Cardiac muscle cell (in vitro differentiated cells and primary cell): Measurements from ENCODE around the gene CCHCR1. TPM values are rescaled to one million over a fixed set of nuclear protein-coding genes. Genes with fewer than 3 reads are reported as not detected.
"Not testable (repeated sequence)": the region's sequence is repeated elsewhere in the genome, so short reads cannot be mapped to it uniquely, and the experiment has no call there.

Experiments
- DNase-seq, 2 donors: peaks; one replicate each; pipeline versions ENCODE4 v3.0.0 to v3.0.0-alpha.2; 2010 to 2017; ENCODE audit warnings: low read depth in 1 of 2, low spot score in 1 of 2
- H3K27ac ChIP-seq: fragments of 200-600 bp; sonication (generic); 2 replicates; pipeline ENCODE4 v1.5.1; 2016
- H3K27me3 ChIP-seq: fragments of 200-600 bp; sonication (generic); 2 replicates; pipeline ENCODE4 v1.6.0; 2016; ENCODE audit warnings: control low read depth
- H3K36me3 ChIP-seq: fragments of 200-600 bp; sonication (generic); 2 replicates; pipeline ENCODE4 v1.5.1; 2016; ENCODE audit warnings: control low read depth
- H3K4me1 ChIP-seq: fragments of 200-600 bp; sonication (generic); 2 replicates; pipeline ENCODE4 v1.8.1; 2017; ENCODE audit warnings: low read depth, mild to moderate bottlenecking, mixed run types
- H3K4me3 ChIP-seq: fragments of 200-600 bp; sonication (generic); 2 replicates; pipeline ENCODE4 v1.5.1; 2016; ENCODE audit warnings: mild to moderate bottlenecking
- H3K9me3 ChIP-seq: fragments of 200-600 bp; sonication (generic); 2 replicates; pipeline ENCODE4 v1.5.1; 2017; ENCODE audit warnings: low read depth, mild to moderate bottlenecking, control low read depth
- polyA plus RNA-seq: library from polyadenylated mRNA; unstranded; fragments of >200 nt; fragmentation: Nextera tagmentation; extraction: Ambion mirVana; gene quantifications from 2 replicates; pipeline ENCODE4 v1.2.1, GENCODE V29; 2016
- total RNA-seq: library from RNA; depleted of rRNA; stranded (reverse); fragments of >200 nt; gene quantifications from 2 replicates; pipeline ENCODE4 v1.2.3, GENCODE V29; 2016
- TF ChIP-seq, protein P1 (sequence below): IDR thresholded peaks from 2 replicates; pipeline ENCODE4 v1.5.1; 2012; ENCODE audit warnings: low read depth, mild to moderate bottlenecking, low read length

CCHCR1 gene
- total and polyA plus RNA-seq, 2 experiments from 2014 or later: 29.1 to 55.5 TPM

DNA sequence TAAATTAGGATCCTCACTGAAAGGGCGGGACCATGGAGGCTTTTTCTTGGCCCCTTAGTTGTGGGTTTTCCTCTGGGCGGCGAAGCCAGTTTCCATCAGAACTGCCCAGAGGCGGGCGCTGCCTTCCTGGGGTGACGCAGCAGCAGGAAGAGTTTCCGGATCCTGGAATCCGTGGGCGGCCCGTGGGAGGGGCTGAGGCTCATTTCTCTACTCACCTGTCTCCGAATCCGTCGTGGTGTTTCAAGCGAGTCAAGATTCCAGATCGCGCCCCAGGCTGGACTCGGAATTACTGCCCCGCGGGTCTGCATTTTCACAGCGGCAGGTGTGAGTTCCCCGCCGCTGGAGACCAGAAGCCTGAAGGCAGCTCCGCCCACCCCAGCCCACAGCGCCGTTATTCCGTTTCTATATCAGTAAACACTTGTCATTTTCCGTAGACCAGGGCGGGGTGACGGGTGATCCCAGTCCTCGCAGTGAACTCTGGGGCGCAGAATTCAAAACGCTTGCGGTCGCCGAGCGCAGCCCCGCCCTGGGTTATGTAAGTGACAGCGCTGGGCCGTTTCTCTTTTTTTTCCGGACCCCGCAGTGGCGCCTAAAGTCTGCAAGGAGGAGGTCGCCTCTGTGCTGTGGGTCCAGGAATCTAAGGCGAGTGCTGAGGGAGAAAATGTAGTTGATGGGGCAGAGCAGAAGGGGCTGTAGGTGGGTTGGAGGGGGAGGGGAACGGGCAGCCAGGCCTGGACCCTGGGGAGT, 40.1 kb upstream of the CCHCR1 start:
- Histone ChIP-seq H3K4me1 (no peaks in the 10 kb centered on the region), H3K36me3 (no peaks in the 10 kb centered on the region), H3K27me3 (no peaks in the 10 kb centered on the region), H3K4me3 (peak overlapping the region; percentile 40), H3K9me3 (no peaks in the 10 kb centered on the region), H3K27ac (peak overlapping the region; percentile 83)
- TF ChIP-seq, protein P1, sequence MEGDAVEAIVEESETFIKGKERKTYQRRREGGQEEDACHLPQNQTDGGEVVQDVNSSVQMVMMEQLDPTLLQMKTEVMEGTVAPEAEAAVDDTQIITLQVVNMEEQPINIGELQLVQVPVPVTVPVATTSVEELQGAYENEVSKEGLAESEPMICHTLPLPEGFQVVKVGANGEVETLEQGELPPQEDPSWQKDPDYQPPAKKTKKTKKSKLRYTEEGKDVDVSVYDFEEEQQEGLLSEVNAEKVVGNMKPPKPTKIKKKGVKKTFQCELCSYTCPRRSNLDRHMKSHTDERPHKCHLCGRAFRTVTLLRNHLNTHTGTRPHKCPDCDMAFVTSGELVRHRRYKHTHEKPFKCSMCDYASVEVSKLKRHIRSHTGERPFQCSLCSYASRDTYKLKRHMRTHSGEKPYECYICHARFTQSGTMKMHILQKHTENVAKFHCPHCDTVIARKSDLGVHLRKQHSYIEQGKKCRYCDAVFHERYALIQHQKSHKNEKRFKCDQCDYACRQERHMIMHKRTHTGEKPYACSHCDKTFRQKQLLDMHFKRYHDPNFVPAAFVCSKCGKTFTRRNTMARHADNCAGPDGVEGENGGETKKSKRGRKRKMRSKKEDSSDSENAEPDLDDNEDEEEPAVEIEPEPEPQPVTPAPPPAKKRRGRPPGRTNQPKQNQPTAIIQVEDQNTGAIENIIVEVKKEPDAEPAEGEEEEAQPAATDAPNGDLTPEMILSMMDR: no peak
- DNase-seq: peak; percentile 80 to 88

DNA sequence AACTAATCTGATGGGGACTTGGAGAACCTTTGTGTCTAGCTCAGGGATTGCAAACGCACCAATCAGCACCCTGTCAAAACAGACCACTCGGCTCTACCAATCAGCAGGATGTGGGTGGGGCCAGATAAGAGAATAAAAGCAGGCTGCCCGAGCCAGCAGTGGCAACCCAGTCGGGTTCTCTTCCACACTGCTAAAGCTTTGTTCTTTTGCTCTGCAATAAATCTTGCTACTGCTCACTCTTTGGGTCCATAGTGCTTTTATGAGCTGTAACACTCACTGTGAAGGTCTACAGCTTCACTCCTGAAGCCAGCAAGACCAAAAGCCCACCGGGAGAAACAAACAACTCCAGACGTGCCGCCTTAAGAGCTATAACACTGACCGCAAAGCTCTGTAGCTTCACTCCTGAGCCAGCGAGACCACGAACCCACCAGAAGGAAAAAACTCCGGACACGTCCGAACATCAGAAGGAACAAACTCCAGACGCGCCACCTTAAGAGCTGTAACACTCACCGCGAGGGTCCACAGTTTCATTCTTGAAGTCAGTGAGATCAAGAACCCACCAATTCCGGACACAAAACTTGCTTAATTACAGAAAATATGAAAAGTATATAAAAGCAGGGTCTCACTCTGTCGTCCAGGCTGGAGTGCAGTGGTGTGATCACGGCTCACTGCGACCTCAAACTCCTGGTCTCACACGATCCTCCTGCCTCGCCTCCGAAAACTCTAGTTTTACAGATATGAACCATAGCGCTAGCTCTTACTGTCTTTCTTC, 38.8 kb upstream of the CCHCR1 start:
- DNase-seq, H3K9me3 ChIP-seq, H3K27me3 ChIP-seq, H3K27ac ChIP-seq, H3K36me3 ChIP-seq, H3K4me1 ChIP-seq, H3K4me3 ChIP-seq: not testable (repeated sequence)

DNA sequence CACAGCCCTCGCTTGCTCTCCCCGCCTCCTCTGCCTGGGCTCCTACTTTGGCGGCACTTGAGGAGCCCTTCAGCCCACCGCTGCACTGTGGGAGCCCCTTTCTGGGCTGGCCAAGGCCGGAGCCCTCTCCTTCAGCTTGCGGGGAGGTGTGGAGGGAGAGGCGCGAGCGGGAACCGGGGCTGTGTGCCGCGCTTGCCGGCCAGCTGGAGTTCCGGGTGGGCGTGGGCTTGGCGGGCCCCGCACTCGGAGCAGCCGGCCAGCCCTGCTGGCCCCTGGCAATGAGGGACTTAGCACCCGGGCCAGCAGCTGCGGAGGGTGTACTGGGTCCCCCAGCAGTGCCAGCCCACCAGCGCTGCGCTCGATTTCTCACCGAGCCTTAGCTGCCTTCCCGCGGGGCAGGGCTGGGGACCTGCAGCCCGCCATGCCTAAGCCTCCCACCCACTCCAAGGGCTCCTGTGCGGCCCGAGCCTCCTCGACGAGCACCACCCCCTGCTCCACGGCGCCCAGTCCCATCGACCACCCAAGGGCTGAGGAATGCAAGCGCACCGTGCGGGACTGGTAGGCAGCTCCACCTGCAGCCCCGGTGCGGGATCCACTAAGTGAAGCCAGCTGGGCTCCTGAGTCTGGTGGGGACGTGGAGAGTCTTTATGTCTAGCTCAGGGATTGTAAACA, 37.8 kb upstream of the CCHCR1 start:
- H3K9me3 ChIP-seq, H3K27me3 ChIP-seq, DNase-seq, H3K4me3 ChIP-seq, H3K4me1 ChIP-seq, H3K36me3 ChIP-seq, H3K27ac ChIP-seq: not testable (repeated sequence)

DNA sequence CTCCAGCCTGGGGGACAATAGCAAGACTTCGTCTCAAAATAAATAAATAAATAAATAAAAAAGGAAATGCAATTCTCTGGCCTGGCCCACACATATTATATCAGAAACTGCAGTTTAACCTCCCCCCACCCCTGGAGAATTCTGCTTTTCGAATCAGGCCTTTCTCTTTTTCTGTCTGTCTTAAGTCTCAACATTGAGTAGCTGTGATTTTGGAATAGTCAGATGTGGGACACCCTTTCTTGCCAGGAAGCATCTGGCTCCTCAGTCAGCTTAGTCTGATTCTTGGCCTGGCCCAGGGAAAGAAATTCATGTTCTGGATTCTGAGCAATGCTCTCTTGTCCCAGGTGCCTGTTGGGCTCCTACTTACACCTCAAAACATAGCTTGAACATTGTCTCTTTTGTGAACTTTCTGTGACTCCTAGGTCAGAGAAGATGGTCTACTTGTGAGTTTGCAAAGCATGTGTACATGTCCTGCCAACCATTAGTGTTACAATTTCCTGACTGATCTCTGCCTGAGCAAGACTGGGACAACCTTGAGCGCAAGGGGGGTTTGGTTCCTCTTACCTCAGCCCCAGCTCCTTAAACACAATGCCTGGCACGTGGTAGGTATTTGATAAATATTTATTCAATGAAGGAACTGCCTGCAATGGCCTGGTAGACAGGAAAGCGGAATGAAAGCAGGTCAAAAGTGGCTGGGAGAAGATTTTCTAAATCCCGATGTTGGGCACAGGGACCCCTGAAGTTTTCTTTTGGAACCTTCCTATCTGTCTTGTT, 36.6 kb upstream of the CCHCR1 start:
- no peaks in the 10 kb centered on the region for H3K4me1 ChIP-seq
- TF ChIP-seq, protein P1: no peak
- no peaks in the 10 kb centered on the region for H3K36me3 ChIP-seq

DNA sequence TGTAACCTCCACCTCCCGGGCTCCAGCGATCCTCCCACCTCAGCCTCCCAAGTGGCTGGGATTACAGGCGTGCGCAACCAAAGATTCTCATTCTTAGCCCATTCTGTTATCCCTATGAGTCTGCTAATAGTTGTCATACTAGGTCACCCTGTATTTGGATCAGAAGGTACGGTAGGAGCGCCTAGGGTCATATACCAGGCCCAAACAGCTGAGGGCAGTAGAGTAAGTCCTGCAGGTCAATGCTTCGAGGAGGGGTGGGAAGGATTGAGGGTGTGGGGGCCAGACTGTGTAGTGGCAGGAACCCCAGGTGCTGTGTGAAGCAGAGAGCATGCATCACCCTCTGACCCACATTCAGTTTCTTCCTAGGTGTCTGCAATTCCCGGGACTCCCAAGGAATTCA, 35.6 kb upstream of the CCHCR1 start:
- Histone ChIP-seq H3K27ac (no peak overlapping the region), H3K9me3 (no peaks in the 10 kb centered on the region), H3K4me3 (no peak overlapping the region), H3K36me3 (no peaks in the 10 kb centered on the region), H3K27me3 (no peaks in the 10 kb centered on the region), H3K4me1 (no peaks in the 10 kb centered on the region)
- TF ChIP-seq, protein P1: no peak
- no peak for DNase-seq

More for the DNA sequence above, 36.6 kb upstream of the CCHCR1 start:
- H3K27ac ChIP-seq: no peak overlapping the region
- no peak for DNase-seq
- H3K9me3 ChIP-seq: no peaks in the 10 kb centered on the region
- no peaks in the 10 kb centered on the region for H3K27me3 ChIP-seq
- H3K4me3 ChIP-seq: no peak overlapping the region

DNA sequence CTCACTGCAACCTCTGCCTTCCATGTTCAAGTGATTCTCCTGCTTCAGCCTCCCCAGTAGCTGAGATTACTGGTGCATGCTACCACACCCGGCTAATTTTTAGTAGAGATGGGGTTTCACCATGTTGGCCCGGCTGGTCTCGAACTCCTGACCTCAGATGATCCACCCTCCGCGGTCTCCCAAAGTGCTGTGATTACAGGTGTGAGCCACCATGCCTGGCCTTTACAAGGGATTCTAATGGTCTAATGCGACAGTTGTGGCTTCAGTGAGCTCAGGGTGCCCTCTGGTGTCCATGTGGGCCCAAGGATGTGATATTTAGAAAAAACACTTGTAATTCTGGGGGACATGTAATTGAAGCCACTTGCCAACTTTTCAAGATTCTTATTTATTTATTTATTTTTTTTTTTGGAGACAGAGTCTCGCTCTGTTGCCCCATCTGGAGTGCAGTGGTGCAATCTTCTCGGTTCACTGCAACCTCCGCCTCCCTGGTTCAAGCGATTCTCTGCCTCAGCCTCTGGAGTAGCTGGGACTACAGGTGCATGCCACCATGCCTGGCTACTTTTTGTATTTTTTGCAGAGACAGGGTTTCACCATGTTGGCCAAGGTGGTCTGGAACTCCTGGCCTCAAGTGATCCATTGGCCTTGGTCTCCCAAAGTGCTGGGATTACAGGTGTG, 35.0 kb upstream of the CCHCR1 start:
- peak; percentile 61 to 81 for DNase-seq
- not testable (repeated sequence) for H3K27me3 ChIP-seq, H3K4me3 ChIP-seq, H3K27ac ChIP-seq, H3K9me3 ChIP-seq, H3K4me1 ChIP-seq, H3K36me3 ChIP-seq
- TF ChIP-seq, protein P1: peak; percentile 68
